H9 (cell line): ENCODE results near the gene F13A1. TPM values are rescaled to one million over a fixed set of nuclear protein-coding genes. Genes with fewer than 3 reads are reported as not detected.

Source experiments
- DNase-seq: peaks from one replicate; pipeline ENCODE4 v3.0.0-alpha.2; 2017
- H2AFZ ChIP-seq: one replicate; pipeline ENCODE4 v1.6.1; 2013; ENCODE audit warnings: mild to moderate bottlenecking, low read length, control low read depth, moderate library complexity
- H2AK5ac ChIP-seq: 2 replicates; pipeline ENCODE4 v1.6.1; 2013; ENCODE audit warnings: low read length, control low read depth, mixed read lengths; ENCODE audit not compliant: insufficient read length
- H2BK120ac ChIP-seq: one replicate; pipeline ENCODE4 v1.6.1; 2013; ENCODE audit warnings: low read depth, mild to moderate bottlenecking, low read length, control low read depth, inconsistent platforms; ENCODE audit not compliant: poor library complexity, severe bottlenecking
- H2BK12ac ChIP-seq: 2 replicates; pipeline ENCODE4 v1.6.1; 2013; ENCODE audit warnings: low read length, control low read depth, mixed read lengths, low read depth; ENCODE audit not compliant: insufficient read length
- H2BK15ac ChIP-seq: 2 replicates; pipeline ENCODE4 v1.6.1; 2013; ENCODE audit warnings: low read depth, low read length, control low read depth
- H2BK20ac ChIP-seq: one replicate; pipeline ENCODE4 v1.6.1; 2013; ENCODE audit warnings: low read depth, mild to moderate bottlenecking, low read length, control low read depth, inconsistent platforms; ENCODE audit not compliant: poor library complexity, severe bottlenecking
- H2BK5ac ChIP-seq: 2 replicates; pipeline ENCODE4 v1.6.1; 2013; ENCODE audit warnings: low read length, control low read depth, mixed read lengths; ENCODE audit not compliant: insufficient read length
- H3K14ac ChIP-seq: 2 replicates; pipeline ENCODE4 v1.6.1; 2013; ENCODE audit warnings: low read length, control low read depth; ENCODE audit not compliant: insufficient read depth
- H3K18ac ChIP-seq: 2 replicates; pipeline ENCODE4 v1.6.1; 2013; ENCODE audit warnings: low read depth, mild to moderate bottlenecking, mixed read lengths, low read length, control low read depth; ENCODE audit not compliant: insufficient read length
- H3K23ac ChIP-seq: 2 replicates; pipeline ENCODE4 v1.6.1; 2013; ENCODE audit warnings: low read length, control low read depth, mixed read lengths, low read depth; ENCODE audit not compliant: insufficient read length
- H3K23me2 ChIP-seq: 2 replicates; pipeline ENCODE4 v1.6.1; 2013; ENCODE audit warnings: low read depth, mild to moderate bottlenecking, mixed read lengths, low read length, control low read depth; ENCODE audit not compliant: insufficient read length, poor library complexity, severe bottlenecking
- H3K27ac ChIP-seq: 2 replicates; pipeline ENCODE4 v1.5.1; 2013; ENCODE audit warnings: low read length, control low read depth, mixed read lengths, low read depth; ENCODE audit not compliant: insufficient read length
- H3K27me3 ChIP-seq: 2 replicates; pipeline ENCODE4 v1.6.1; 2013; ENCODE audit warnings: low read length, control low read depth, inconsistent platforms; ENCODE audit not compliant: insufficient read depth
- H3K4ac ChIP-seq: 2 replicates; pipeline ENCODE4 v1.6.1; 2013; ENCODE audit warnings: low read depth, mild to moderate bottlenecking, control low read depth, inconsistent platforms, low read length, moderate library complexity
- H3K4me1 ChIP-seq: 2 replicates; pipeline ENCODE4 v1.6.1; 2013; ENCODE audit warnings: low read length, control low read depth, inconsistent platforms; ENCODE audit not compliant: insufficient read depth
- H3K4me2 ChIP-seq: 2 replicates; pipeline ENCODE4 v1.6.1; 2013; ENCODE audit warnings: low read length, control low read depth, mixed read lengths; ENCODE audit not compliant: insufficient read length, insufficient read depth
- H3K56ac ChIP-seq: 2 replicates; pipeline ENCODE4 v1.6.1; 2013; ENCODE audit warnings: low read depth, mild to moderate bottlenecking, mixed read lengths, low read length, control low read depth; ENCODE audit not compliant: insufficient read length
- H3K79me1 ChIP-seq: 2 replicates; pipeline ENCODE4 v1.6.1; 2013; ENCODE audit warnings: low read depth, mild to moderate bottlenecking, moderate library complexity, low read length, control low read depth, inconsistent platforms; ENCODE audit not compliant: insufficient read depth, poor library complexity, severe bottlenecking
- H3K79me2 ChIP-seq: 2 replicates; pipeline ENCODE4 v1.6.1; 2013; ENCODE audit warnings: low read length, control low read depth, inconsistent platforms; ENCODE audit not compliant: insufficient read depth
- H3K9ac ChIP-seq: 2 replicates; pipeline ENCODE4 v1.6.1; 2013; ENCODE audit warnings: low read length, control low read depth, mixed read lengths; ENCODE audit not compliant: insufficient read length; ENCODE audit errors: extremely low read depth
- H3K9me3 ChIP-seq: one replicate; pipeline ENCODE4 v1.6.1; 2013; ENCODE audit warnings: low read depth, low read length, inconsistent platforms; ENCODE audit not compliant: control insufficient read depth
- H3T11ph ChIP-seq: one replicate; pipeline ENCODE4 v1.6.1; 2013; ENCODE audit warnings: mild to moderate bottlenecking, low read length, control low read depth, inconsistent platforms
- H4K20me1 ChIP-seq: one replicate; pipeline ENCODE4 v1.6.1; 2013; ENCODE audit not compliant: control insufficient read depth, insufficient read length, insufficient read depth
- H4K5ac ChIP-seq: 2 replicates; pipeline ENCODE4 v1.6.1; 2013; ENCODE audit warnings: low read depth, mild to moderate bottlenecking, mixed read lengths, low read length, control low read depth; ENCODE audit not compliant: insufficient read length
- H4K8ac ChIP-seq: replicated peaks from 2 replicates; pipeline ENCODE4 v1.6.1; 2013; ENCODE audit warnings: low read length, control low read depth, mixed read lengths, low read depth; ENCODE audit not compliant: insufficient read length
- H4K91ac ChIP-seq: 2 replicates; pipeline ENCODE4 v1.6.1; 2013; ENCODE audit warnings: low read depth, mild to moderate bottlenecking, moderate library complexity, mixed read lengths, low read length, control low read depth; ENCODE audit not compliant: insufficient read length
- H3K27ac Mint-ChIP-seq, 3 experiments: 2 replicates in 2 of 3; 3 replicates in 1 of 3; pipeline ENCODE4 v1.8.0; 2020 to 2021; ENCODE audit warnings: mixed read lengths in 3 of 3, mild to moderate bottlenecking in 1 of 3, moderate library complexity in 1 of 3
- H3K27me3 Mint-ChIP-seq: 2 replicates; pipeline ENCODE4 v1.8.0; 2021; ENCODE audit warnings: low read depth, mild to moderate bottlenecking, moderate library complexity, mixed read lengths
- H3K36me3 Mint-ChIP-seq, 3 experiments: 2 replicates in 2 of 3; 3 replicates in 1 of 3; pipeline ENCODE4 v1.8.0; 2020 to 2021; ENCODE audit warnings: low read depth in 3 of 3, mixed read lengths in 3 of 3; ENCODE audit not compliant: insufficient read depth in 1 of 3
- H3K4me1 Mint-ChIP-seq, 2 experiments: 2 replicates each; pipeline ENCODE4 v1.8.0; 2020; ENCODE audit warnings: mixed read lengths in 2 of 2
- H3K4me3 Mint-ChIP-seq, 2 experiments: 2 replicates in 1 of 2; 3 replicates in 1 of 2; pipeline ENCODE4 v1.8.0; 2020 to 2021; ENCODE audit warnings: mild to moderate bottlenecking in 2 of 2, mixed read lengths in 2 of 2, moderate library complexity in 1 of 2
- H3K9me3 Mint-ChIP-seq, 2 experiments: 2 replicates in 1 of 2; 3 replicates in 1 of 2; pipeline ENCODE4 v1.8.0; 2020; ENCODE audit warnings: mild to moderate bottlenecking in 2 of 2, mixed read lengths in 2 of 2, moderate library complexity in 1 of 2
- CTCF ChIP-seq: fragments of 200-600 bp; sonication (generic); conservative IDR thresholded peaks from 3 replicates; pipeline ENCODE4 v1.8.0; 2021; ENCODE audit warnings: antibody characterized with exemption, mild to moderate bottlenecking
- WGBS: extraction: QIAGEN DNeasy Blood & Tissue Kit; methylation state at CpG from one replicate; pipeline ENCODE4 v1.1.7; 2013; ENCODE audit warnings: missing lambda C conversion rate, low lambda C conversion rate, mixed read lengths; ENCODE audit not compliant: insufficient read length; ENCODE audit errors: extremely low coverage; 5-methylcytosine and 5-hydroxymethylcytosine counted together
- total RNA-seq: library from RNA; stranded (reverse); gene quantifications from 2 replicates; pipeline ENCODE4 v1.2.1, GENCODE V29; 2021

The F13A1 gene
- total RNA-seq, 1 experiment from 2014 or later = 0.15 TPM

- H3K79me1 ChIP-seq = no peaks in the 10 kb centered on the region
- no peak overlapping the region for H4K8ac ChIP-seq
- H3K27me3 Mint-ChIP-seq = peaks cover 14% of the 10 kb centered on the region
- no peak overlapping the region for H3K9ac ChIP-seq
- H4K5ac ChIP-seq = no peak overlapping the region
- TF ChIP-seq CTCF = no peak
- no peak overlapping the region for H2BK12ac ChIP-seq
- no peak overlapping the region for H3T11ph ChIP-seq
- no peaks in the 10 kb centered on the region for H3K27me3 ChIP-seq
- H3K36me3 Mint-ChIP-seq = no peaks in the 10 kb centered on the region
- H2BK15ac ChIP-seq = no peak overlapping the region
- H3K27ac Mint-ChIP-seq = no peak overlapping the region
- H2AK5ac ChIP-seq = no peak overlapping the region
- no peak overlapping the region for H4K91ac ChIP-seq
- no peak overlapping the region for H2BK20ac ChIP-seq
- H3K4me3 Mint-ChIP-seq = no peak overlapping the region
- H2AFZ ChIP-seq = no peak overlapping the region
- no peaks in the 10 kb centered on the region for H3K4me1 Mint-ChIP-seq
- DNase-seq = no peak
- WGBS = no CpG with 5 or more reads among the region's 3 CpGs
- no peaks in the 10 kb centered on the region for H3K9me3 ChIP-seq
- no peak overlapping the region for H3K23ac ChIP-seq
- H3K9me3 Mint-ChIP-seq = no peaks in the 10 kb centered on the region
- H2BK120ac ChIP-seq = no peak overlapping the region
- H4K20me1 ChIP-seq = no peaks in the 10 kb centered on the region
- H3K79me2 ChIP-seq = no peaks in the 10 kb centered on the region
- H3K4me1 ChIP-seq = no peaks in the 10 kb centered on the region
- no peak overlapping the region for H3K18ac ChIP-seq
- no peak overlapping the region for H3K4ac ChIP-seq
- H3K14ac ChIP-seq = no peak overlapping the region
- H3K56ac ChIP-seq = no peak overlapping the region
- H3K27ac ChIP-seq = no peak overlapping the region
- no peaks in the 10 kb centered on the region for H3K23me2 ChIP-seq
- no peak overlapping the region for H2BK5ac ChIP-seq
- no peak overlapping the region for H3K4me2 ChIP-seq
Measured at GRCh38 chr6:6154335-6154734, 166.1 kb downstream of the F13A1 start.
